ENCODE results near the gene TLE5.

Gene TLE5

GRCh38 chr19:3073159-3073563, 10.9 kb upstream of the TLE5 start:
- Histone ChIP-seq H3K36me3 (ENCODE audit: insufficient read depth, low read length) (no peaks in the 10 kb centered on the region), H3K4me3 (ENCODE audit: low read length) (no peak overlapping the region), H3K27me3 (ENCODE audit: control insufficient read depth, insufficient read depth, low read length) (no peaks in the 10 kb centered on the region), H3K4me1 (ENCODE audit: control insufficient read depth, insufficient read depth, low read length) (no peaks in the 10 kb centered on the region), H3K9me3 (replicated peaks; ENCODE audit: low read length) (no peaks in the 10 kb centered on the region), H3K9ac (ENCODE audit: low read depth, low read length) (no peak overlapping the region), H3K4me2 (ENCODE audit: low read length) (no peak overlapping the region)

GRCh38 chr19:3071768-3072167, 9.5 kb upstream of the TLE5 start:
- H3K4me2 ChIP-seq (ENCODE audit: low read length): no peak overlapping the region
- no peaks in the 10 kb centered on the region for H3K4me1 ChIP-seq (ENCODE audit: control insufficient read depth, insufficient read depth, low read length)
- no peak overlapping the region for H3K9ac ChIP-seq (ENCODE audit: low read depth, low read length)
- no peaks in the 10 kb centered on the region for H3K36me3 ChIP-seq (ENCODE audit: insufficient read depth, low read length)
- H3K4me3 ChIP-seq (ENCODE audit: low read length): no peak overlapping the region
- H3K27me3 ChIP-seq (ENCODE audit: control insufficient read depth, insufficient read depth, low read length): no peaks in the 10 kb centered on the region
- H3K9me3 ChIP-seq (replicated peaks; ENCODE audit: low read length): no peaks in the 10 kb centered on the region

GRCh38 chr19:3068071-3068470, 5.8 kb upstream of the TLE5 start:
- H3K9ac ChIP-seq (ENCODE audit: low read depth, low read length): no peak overlapping the region
- H3K4me1 ChIP-seq (ENCODE audit: control insufficient read depth, insufficient read depth, low read length): peaks cover under 1% of the 10 kb centered on the region

GRCh38 chr19:3067563-3067962, 5.3 kb upstream of the TLE5 start:
- H3K4me2 ChIP-seq (ENCODE audit: low read length): no peak overlapping the region
- no peak overlapping the region for H3K4me3 ChIP-seq (ENCODE audit: low read length)
- H3K4me1 ChIP-seq (ENCODE audit: control insufficient read depth, insufficient read depth, low read length): peaks cover 5% of the 10 kb centered on the region
- no peaks in the 10 kb centered on the region for H3K9me3 ChIP-seq (replicated peaks; ENCODE audit: low read length)
- no peaks in the 10 kb centered on the region for H3K27me3 ChIP-seq (ENCODE audit: control insufficient read depth, insufficient read depth, low read length)
- H3K36me3 ChIP-seq (ENCODE audit: insufficient read depth, low read length): no peaks in the 10 kb centered on the region
- no peak overlapping the region for H3K9ac ChIP-seq (ENCODE audit: low read depth, low read length)

More at GRCh38 chr19:3068071-3068470, 5.8 kb upstream of the TLE5 start:
- Histone ChIP-seq H3K4me2 (ENCODE audit: low read length) (no peak overlapping the region), H3K36me3 (ENCODE audit: insufficient read depth, low read length) (no peaks in the 10 kb centered on the region), H3K9me3 (replicated peaks; ENCODE audit: low read length) (no peaks in the 10 kb centered on the region), H3K27me3 (ENCODE audit: control insufficient read depth, insufficient read depth, low read length) (no peaks in the 10 kb centered on the region), H3K4me3 (ENCODE audit: low read length) (no peak overlapping the region)

- no peak overlapping the region for H3K9ac ChIP-seq (ENCODE audit: low read depth, low read length)
- no peaks in the 10 kb centered on the region for H3K9me3 ChIP-seq (replicated peaks; ENCODE audit: low read length)
- no peaks in the 10 kb centered on the region for H3K36me3 ChIP-seq (ENCODE audit: insufficient read depth, low read length)
- H3K27me3 ChIP-seq (ENCODE audit: control insufficient read depth, insufficient read depth, low read length): no peaks in the 10 kb centered on the region
- no peak overlapping the region for H3K4me3 ChIP-seq (ENCODE audit: low read length)
- peaks cover 6% of the 10 kb centered on the region for H3K4me1 ChIP-seq (ENCODE audit: control insufficient read depth, insufficient read depth, low read length)
- no peak overlapping the region for H3K4me2 ChIP-seq (ENCODE audit: low read length)
Observed at GRCh38 chr19:3066482-3067049, 4.3 kb upstream of the TLE5 start.

- Histone ChIP-seq H3K4me2 (ENCODE audit: low read length) (no peak overlapping the region), H3K4me1 (ENCODE audit: control insufficient read depth, insufficient read depth, low read length) (peaks cover 9% of the 10 kb centered on the region), H3K4me3 (ENCODE audit: low read length) (no peak overlapping the region), H3K36me3 (ENCODE audit: insufficient read depth, low read length) (no peaks in the 10 kb centered on the region), H3K27me3 (ENCODE audit: control insufficient read depth, insufficient read depth, low read length) (no peaks in the 10 kb centered on the region), H3K9me3 (replicated peaks; ENCODE audit: low read length) (no peaks in the 10 kb centered on the region), H3K9ac (ENCODE audit: low read depth, low read length) (no peak overlapping the region)
Observed at GRCh38 chr19:3065675-3066357, 3.5 kb upstream of the TLE5 start.

GRCh38 chr19:3064011-3064330, 1.7 kb upstream of the TLE5 start:
- Histone ChIP-seq H3K4me3 (ENCODE audit: low read length) (no peak overlapping the region), H3K4me1 (ENCODE audit: control insufficient read depth, insufficient read depth, low read length) (peaks cover 14% of the 10 kb centered on the region), H3K9me3 (replicated peaks; ENCODE audit: low read length) (no peaks in the 10 kb centered on the region), H3K4me2 (ENCODE audit: low read length) (no peak overlapping the region), H3K9ac (ENCODE audit: low read depth, low read length) (no peak overlapping the region), H3K36me3 (ENCODE audit: insufficient read depth, low read length) (peaks cover 14% of the 10 kb centered on the region), H3K27me3 (ENCODE audit: control insufficient read depth, insufficient read depth, low read length) (no peaks in the 10 kb centered on the region)

GRCh38 chr19:3061182-3062161, 823 bp downstream of the TLE5 start:
- Histone ChIP-seq H3K9me3 (replicated peaks; ENCODE audit: low read length) (no peaks in the 10 kb centered on the region), H3K4me3 (ENCODE audit: low read length) (peak overlapping the region; percentile 96), H3K9ac (ENCODE audit: low read depth, low read length) (peak overlapping the region; percentile 92), H3K4me1 (ENCODE audit: control insufficient read depth, insufficient read depth, low read length) (peaks cover 26% of the 10 kb centered on the region), H3K27me3 (ENCODE audit: control insufficient read depth, insufficient read depth, low read length) (no peaks in the 10 kb centered on the region), H3K4me2 (ENCODE audit: low read length) (peak overlapping the region; percentile 97), H3K36me3 (ENCODE audit: insufficient read depth, low read length) (peaks cover 36% of the 10 kb centered on the region)

GRCh38 chr19:3060857-3061181, 1.5 kb downstream of the TLE5 start:
- Histone ChIP-seq H3K9ac (ENCODE audit: low read depth, low read length) (peak overlapping the region; percentile 92), H3K4me2 (ENCODE audit: low read length) (peak overlapping the region; percentile 97), H3K4me1 (ENCODE audit: control insufficient read depth, insufficient read depth, low read length) (peaks cover 26% of the 10 kb centered on the region), H3K9me3 (replicated peaks; ENCODE audit: low read length) (no peaks in the 10 kb centered on the region), H3K27me3 (ENCODE audit: control insufficient read depth, insufficient read depth, low read length) (no peaks in the 10 kb centered on the region), H3K36me3 (ENCODE audit: insufficient read depth, low read length) (peaks cover 37% of the 10 kb centered on the region), H3K4me3 (ENCODE audit: low read length) (peak overlapping the region; percentile 96)

- H3K4me1 ChIP-seq (ENCODE audit: control insufficient read depth, insufficient read depth, low read length): peaks cover 26% of the 10 kb centered on the region
Observed at GRCh38 chr19:3059653-3060052, 2.6 kb downstream of the TLE5 start.

GRCh38 chr19:3058821-3059314, 3.4 kb downstream of the TLE5 start:
- no peak overlapping the region for H3K9ac ChIP-seq (ENCODE audit: low read depth, low read length)
- H3K4me1 ChIP-seq (ENCODE audit: control insufficient read depth, insufficient read depth, low read length): peaks cover 26% of the 10 kb centered on the region
- H3K9me3 ChIP-seq (replicated peaks; ENCODE audit: low read length): no peaks in the 10 kb centered on the region
- no peak overlapping the region for H3K4me2 ChIP-seq (ENCODE audit: low read length)
- H3K27me3 ChIP-seq (ENCODE audit: control insufficient read depth, insufficient read depth, low read length): no peaks in the 10 kb centered on the region
- H3K4me3 ChIP-seq (ENCODE audit: low read length): no peak overlapping the region
- H3K36me3 ChIP-seq (ENCODE audit: insufficient read depth, low read length): peaks cover 55% of the 10 kb centered on the region

More at GRCh38 chr19:3059653-3060052, 2.6 kb downstream of the TLE5 start:
- H3K4me3 ChIP-seq (ENCODE audit: low read length): no peak overlapping the region
- no peaks in the 10 kb centered on the region for H3K9me3 ChIP-seq (replicated peaks; ENCODE audit: low read length)
- no peak overlapping the region for H3K9ac ChIP-seq (ENCODE audit: low read depth, low read length)
- H3K4me2 ChIP-seq (ENCODE audit: low read length): peak overlapping the region; percentile 23
- H3K27me3 ChIP-seq (ENCODE audit: control insufficient read depth, insufficient read depth, low read length): no peaks in the 10 kb centered on the region
- H3K36me3 ChIP-seq (ENCODE audit: insufficient read depth, low read length): peaks cover 49% of the 10 kb centered on the region
